ENCODE measurements around the gene LIX1L. TPM values are rescaled to one million over a fixed set of nuclear protein-coding genes. Genes with fewer than 3 reads are reported as not detected.

Gene LIX1L
- total and polyA plus RNA-seq, 2 donors (not counting 3 experiments of a cell fraction or from before 2014, with no cell fraction given), result 54.9 to 56.4 TPM

GRCh38 chr1:145895471-145895870, 62.3 kb downstream of the LIX1L start:
- Histone ChIP-seq H3K9me3 (replicated peaks; ENCODE audit: control insufficient read depth, insufficient read depth, low read length) (no peaks in the 10 kb centered on the region), H2AFZ (ENCODE audit: low read depth, low read length) (no peak overlapping the region), H3K36me3 (ENCODE audit: control insufficient read depth in 2 of 2, extremely low read depth in 1 of 2, insufficient read depth in 2 of 2, low read length in 2 of 2) (peaks cover 2 to 6% of the 10 kb centered on the region in 2 experiments), H3K4me2 (ENCODE audit: insufficient read depth, low read length) (no peak overlapping the region), H3K79me2 (ENCODE audit: control insufficient read depth, insufficient read depth, low read length) (no peaks in the 10 kb centered on the region), H3K4me3 (replicated peaks in 1 of 3; ENCODE audit: insufficient read depth in 1 of 3, low read depth in 1 of 3, low read length in 3 of 3) (no peak overlapping the region), H4K20me1 (replicated peaks; ENCODE audit: control insufficient read depth, extremely low read depth, insufficient read depth, low read length) (no peaks in the 10 kb centered on the region), H3K27me3 (ENCODE audit: control insufficient read depth in 2 of 2, insufficient read depth in 2 of 2, low read length in 2 of 2) (no peaks in the 10 kb centered on the region), H3K27ac (ENCODE audit: insufficient read depth, low read depth, low read length) (no peak overlapping the region), H3K4me1 (ENCODE audit: control insufficient read depth, extremely low read depth, insufficient read depth, low read length) (peaks cover 29% of the 10 kb centered on the region), H3K9ac (replicated peaks; ENCODE audit: extremely low read depth, insufficient read depth, low read length) (no peak overlapping the region), H3K9me1 (replicated peaks; ENCODE audit: control insufficient read depth, extremely low read depth, insufficient read depth, low read length) (no peaks in the 10 kb centered on the region)
- dilution Hi-C loops (cut with MboI; ENCODE audit: extremely low pct_ligation_motif_present, low sequenced_read_pairs) (no loop called here), intact Hi-C loops (cut with micrococcal nuclease) (no loop called here)
- FAIRE-seq (no peak), DNase-seq (ENCODE audit: low read depth, low spot score) (no peak)
- ChIA-PET POLR2A (no interaction called here), CTCF (interaction anchor here (0.7 to 1.9 kb wide), 4 partner anchors 10 to 19 kb away, joined by 3 to 7 read pairs (median 3); partner anchors contain the start of genes ANKRD35 and ITGA10)
- BruUV-seq (replicated peaks), result no TSS peak
- no peak for TF ChIP-seq GATA2 (IDR thresholded peaks at IDR 0.05; ENCODE audit: insufficient read depth, insufficient read length, low read depth, low read length)
- TF ChIP-seq FOS (IDR thresholded peaks at IDR 0.05; ENCODE audit: borderline replicate concordance, insufficient read depth, low read length), result no peak
- TF ChIP-seq POLR2A (IDR thresholded peaks at IDR 0.05; ENCODE audit: low read depth, low read length), result no peak
- TF ChIP-seq MYC (IDR thresholded peaks at IDR 0.05; ENCODE audit: low read depth, low read length), result no peak
- no peak for TF ChIP-seq JUN (IDR thresholded peaks at IDR 0.05; ENCODE audit: borderline replicate concordance, insufficient read depth, insufficient read length, low read depth)

GRCh38 chr1:145893306-145894055, 64.3 kb downstream of the LIX1L start:
- H3K4me1 ChIP-seq (ENCODE audit: control insufficient read depth, extremely low read depth, insufficient read depth, low read length), result peaks cover 31% of the 10 kb centered on the region
- DNase-seq (ENCODE audit: low read depth, low spot score) (no peak), FAIRE-seq (no peak)
- peaks cover 2 to 6% of the 10 kb centered on the region in 2 experiments for H3K36me3 ChIP-seq (ENCODE audit: control insufficient read depth in 2 of 2, extremely low read depth in 1 of 2, insufficient read depth in 2 of 2, low read length in 2 of 2)
- no TSS peak for BruUV-seq (replicated peaks)
- TF ChIP-seq GATA2 (IDR thresholded peaks at IDR 0.05; ENCODE audit: insufficient read depth, insufficient read length, low read depth, low read length) (no peak), FOS (IDR thresholded peaks at IDR 0.05; ENCODE audit: borderline replicate concordance, insufficient read depth, low read length) (no peak), POLR2A (IDR thresholded peaks at IDR 0.05; ENCODE audit: low read depth, low read length) (no peak)
- H3K79me2 ChIP-seq (ENCODE audit: control insufficient read depth, insufficient read depth, low read length), result no peaks in the 10 kb centered on the region
- dilution Hi-C loops (cut with MboI; ENCODE audit: extremely low pct_ligation_motif_present, low sequenced_read_pairs), result no loop called here
- H4K20me1 ChIP-seq (replicated peaks; ENCODE audit: control insufficient read depth, extremely low read depth, insufficient read depth, low read length), result no peaks in the 10 kb centered on the region
- POLR2A ChIA-PET, result interaction anchor here (1.3 to 3.7 kb wide), 4 partner anchors 15 to 158 kb away, joined by 3 to 28 read pairs (median 14); partner anchors contain the start of genes ITGA10, PIAS3 and RBM8A
- no peaks in the 10 kb centered on the region for H3K9me1 ChIP-seq (replicated peaks; ENCODE audit: control insufficient read depth, extremely low read depth, insufficient read depth, low read length)
- H3K9me3 ChIP-seq (replicated peaks; ENCODE audit: control insufficient read depth, insufficient read depth, low read length), result no peaks in the 10 kb centered on the region
- H3K27me3 ChIP-seq (ENCODE audit: control insufficient read depth in 2 of 2, insufficient read depth in 2 of 2, low read length in 2 of 2), result no peaks in the 10 kb centered on the region
- intact Hi-C loops (cut with micrococcal nuclease), result loop anchor here (2.0 to 5.0 kb wide), 2 partner anchors 34 to 49 kb away; partner anchors contain the start of genes NUDT17 and RBM8A
- no peak overlapping the region for H2AFZ ChIP-seq (ENCODE audit: low read depth, low read length)
- peak overlapping the region; percentile 74 for H3K9ac ChIP-seq (replicated peaks; ENCODE audit: extremely low read depth, insufficient read depth, low read length)
- no peak overlapping the region for H3K4me3 ChIP-seq (replicated peaks in 1 of 3; ENCODE audit: insufficient read depth in 1 of 3, low read depth in 1 of 3, low read length in 3 of 3)
- peak overlapping the region; percentile 95 for H3K27ac ChIP-seq (ENCODE audit: insufficient read depth, low read depth, low read length)
- no peak overlapping the region for H3K4me2 ChIP-seq (ENCODE audit: insufficient read depth, low read length)
- CTCF ChIA-PET, result interaction anchor here (1.9 to 8.9 kb wide), 11 partner anchors 8 to 143 kb away, joined by 8 to 280 read pairs (median 23); partner anchors contain the start of genes ANKRD34A, ITGA10, NUDT17 and PIAS3
